ENCODE data around the gene KCNQ1.
A peak's percentile ranks its signal among the peaks of the same experiment; 100 is the strongest.

KCNQ1 gene

DNA sequence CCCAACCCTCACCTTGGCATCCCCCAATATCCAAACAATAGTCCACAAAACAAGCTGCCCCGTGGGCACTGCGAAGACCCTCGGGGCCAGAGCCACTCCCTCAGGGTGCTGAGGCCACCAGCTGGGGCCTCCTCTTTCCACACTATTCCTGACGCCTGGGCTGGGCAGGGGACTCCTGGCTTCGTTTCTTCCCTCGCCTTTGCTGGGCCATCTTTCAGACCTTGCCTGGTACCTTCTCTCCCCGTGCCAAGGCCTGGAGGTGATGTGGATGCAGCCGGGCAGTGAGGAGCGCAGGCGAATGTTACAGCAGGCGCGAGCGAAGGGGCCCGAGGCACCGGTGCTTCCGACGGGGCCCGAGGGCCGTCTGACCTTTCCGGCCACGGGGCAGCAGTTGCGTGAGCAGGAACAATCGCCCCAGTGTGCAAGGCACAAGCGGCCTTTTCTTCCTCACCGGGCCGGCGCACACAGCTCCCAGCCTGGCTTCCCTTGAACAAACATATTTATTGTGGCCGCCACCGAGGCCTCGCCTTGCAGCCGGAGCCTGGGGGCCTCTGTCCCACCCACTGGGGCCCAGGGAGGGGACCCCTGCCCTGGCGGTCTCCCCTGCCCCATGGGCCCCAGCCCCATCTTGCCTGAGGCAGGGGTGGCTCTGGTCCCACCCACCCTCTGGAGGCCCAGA lies 287.6 kb downstream of the KCNQ1 start:
- DNase-seq (ENCODE audit: low read depth, low spot score): no peak

DNA sequence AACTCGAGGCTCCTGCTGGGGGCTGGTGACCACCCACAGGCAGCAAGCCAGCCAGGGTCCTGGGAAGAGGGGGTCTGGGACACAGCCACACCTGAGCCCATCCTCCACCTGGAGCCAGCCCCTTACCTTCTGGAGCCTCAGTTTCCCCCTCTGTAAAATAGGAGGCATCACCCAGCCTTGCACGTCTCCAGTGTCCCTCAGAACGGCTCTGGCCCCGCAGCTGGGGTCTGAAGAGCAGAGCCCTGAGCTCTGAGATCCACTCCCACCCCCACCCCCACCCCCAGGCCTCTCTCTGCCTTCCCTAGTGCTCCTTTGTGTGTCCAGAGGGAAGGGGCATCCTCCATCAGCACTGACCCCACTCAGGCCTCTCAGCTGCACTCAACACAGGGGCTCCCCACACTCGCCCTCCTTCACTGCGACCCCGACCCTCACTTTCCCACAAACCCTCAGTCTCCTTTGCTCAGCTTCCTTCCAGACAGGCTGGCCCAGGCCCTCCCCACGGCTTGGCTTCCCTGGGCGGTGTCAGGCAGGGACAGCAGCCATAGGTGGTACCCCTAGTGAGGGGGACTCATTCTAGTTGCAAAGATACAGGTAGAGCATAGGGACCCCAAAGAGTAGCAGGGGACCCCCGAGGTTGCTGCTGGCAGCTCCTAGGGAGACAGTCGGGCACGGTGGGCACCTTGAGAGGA lies 288.3 kb downstream of the KCNQ1 start:
- no peak for DNase-seq (ENCODE audit: low read depth, low spot score)

DNA sequence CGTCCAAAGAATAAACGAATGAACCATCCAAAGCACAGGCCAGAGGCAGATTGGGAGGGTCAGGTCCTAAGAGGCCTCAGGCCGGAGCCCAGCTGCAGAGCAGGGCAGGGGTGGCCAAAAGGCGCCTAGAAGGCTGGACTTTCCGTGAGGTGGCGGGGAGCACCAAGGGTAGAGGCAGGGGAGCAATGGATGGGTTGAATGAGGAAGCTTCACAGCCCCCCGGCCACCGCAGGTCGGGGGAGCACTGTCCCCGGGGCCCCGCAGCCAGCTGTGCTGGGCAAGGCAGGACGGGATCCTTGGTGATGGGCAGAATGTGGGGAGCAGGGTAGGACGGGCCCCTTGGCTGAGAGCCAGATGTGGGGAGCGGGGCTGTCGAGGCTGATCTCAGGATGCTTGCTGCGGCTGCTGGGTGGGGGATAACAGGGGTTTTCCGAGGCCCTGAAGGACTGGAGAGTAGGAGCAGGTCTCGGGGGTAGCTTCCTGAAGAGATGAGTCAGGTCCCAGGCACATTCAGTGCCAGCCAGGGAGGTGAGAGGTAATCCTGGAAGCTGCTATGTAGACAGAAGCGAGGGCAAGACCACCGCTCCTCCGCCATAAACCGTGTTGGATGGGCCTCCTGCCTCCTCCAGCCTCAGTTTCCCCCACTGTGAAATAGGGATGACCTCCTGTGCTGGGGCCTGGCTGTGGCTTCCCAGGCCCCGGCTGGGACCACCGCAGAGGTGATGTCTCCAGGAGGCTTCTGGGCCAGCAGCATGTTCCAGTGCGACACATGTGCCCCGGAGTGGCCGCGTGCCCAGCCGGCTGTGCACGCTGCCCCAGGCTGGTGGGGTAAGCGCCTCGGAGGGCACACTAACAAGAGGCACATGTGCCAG lies 289.6 kb downstream of the KCNQ1 start:
- no peak for DNase-seq (ENCODE audit: low read depth, low spot score)

DNA sequence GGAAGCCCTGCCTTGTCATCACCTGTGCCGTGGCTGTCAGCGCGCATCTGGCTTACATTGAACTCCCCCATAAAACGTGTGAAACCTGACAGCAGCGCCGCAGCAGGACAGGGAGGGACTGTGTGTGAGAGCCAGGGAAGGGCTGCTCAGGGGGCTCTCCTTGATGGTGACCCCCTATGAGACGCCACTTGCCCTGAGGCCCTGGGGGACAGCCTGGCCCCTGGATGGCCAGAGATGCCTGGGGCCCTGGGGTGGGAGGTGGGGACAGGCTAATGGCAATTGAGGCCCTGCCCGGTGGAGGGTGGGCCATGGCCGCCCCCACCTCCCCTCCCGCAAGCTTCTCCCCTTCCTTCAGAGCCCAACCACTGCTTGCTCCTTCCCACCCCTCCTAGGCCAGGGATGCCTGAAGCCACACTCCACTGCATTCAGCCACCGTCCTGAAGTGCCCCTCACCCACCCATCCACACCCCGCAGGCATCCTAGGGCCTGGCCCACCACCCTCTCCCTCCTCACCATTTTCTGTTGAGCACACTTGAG lies 290.3 kb downstream of the KCNQ1 start:
- DNase-seq (ENCODE audit: low read depth, low spot score): no peak

DNA sequence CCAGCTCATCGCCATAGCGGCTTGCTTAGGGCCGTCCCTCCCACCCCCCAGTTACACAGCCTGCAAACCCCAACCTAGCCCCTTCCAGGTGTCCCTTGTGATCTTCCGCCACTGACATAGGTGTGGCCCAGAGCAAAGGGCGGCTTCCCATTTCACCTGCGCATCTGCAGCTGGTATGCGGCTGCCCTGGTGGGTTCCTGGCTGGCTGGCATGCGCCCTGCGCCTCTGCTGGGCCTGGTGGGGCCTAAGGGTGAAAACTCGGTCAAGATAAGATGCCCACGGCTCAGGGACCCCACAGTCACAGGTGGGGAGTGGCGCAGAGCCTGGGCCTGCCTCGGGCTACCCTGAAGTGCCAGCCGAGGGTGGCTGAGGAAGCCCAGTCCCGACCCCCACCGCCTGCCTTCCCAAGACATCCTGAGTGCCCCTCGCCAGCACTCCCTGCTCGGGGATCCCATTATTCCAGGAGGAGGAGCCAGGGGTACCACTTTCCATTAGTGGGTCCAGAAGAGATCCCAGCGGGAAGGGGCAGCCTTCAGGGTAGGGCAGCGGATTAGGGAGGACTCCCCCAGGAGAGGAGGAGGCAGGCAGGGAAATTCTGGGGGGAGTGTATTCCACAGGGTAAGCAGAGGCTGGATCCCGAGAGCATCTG lies 291.9 kb downstream of the KCNQ1 start:
- no peak for DNase-seq (ENCODE audit: low read depth, low spot score)

DNA sequence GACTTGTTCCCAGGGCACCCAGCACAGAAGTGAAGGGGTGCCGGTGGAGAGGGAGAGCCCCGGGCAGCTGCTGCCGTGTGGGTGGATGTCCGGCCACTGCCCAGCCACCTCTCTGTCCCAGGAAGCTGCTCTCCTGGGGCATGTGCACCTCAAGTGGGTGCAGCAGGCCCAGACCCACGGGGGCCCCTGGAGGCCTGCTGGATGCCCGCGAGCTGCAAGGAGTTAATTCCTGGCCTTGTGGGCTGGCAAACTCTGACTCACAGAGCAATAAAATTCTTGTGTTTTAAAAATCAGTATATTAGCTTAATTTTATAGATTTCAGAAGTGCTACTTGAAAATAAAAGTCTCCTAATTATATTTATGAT lies 292.4 kb downstream of the KCNQ1 start:
- DNase-seq (ENCODE audit: low read depth, low spot score): no peak

DNA sequence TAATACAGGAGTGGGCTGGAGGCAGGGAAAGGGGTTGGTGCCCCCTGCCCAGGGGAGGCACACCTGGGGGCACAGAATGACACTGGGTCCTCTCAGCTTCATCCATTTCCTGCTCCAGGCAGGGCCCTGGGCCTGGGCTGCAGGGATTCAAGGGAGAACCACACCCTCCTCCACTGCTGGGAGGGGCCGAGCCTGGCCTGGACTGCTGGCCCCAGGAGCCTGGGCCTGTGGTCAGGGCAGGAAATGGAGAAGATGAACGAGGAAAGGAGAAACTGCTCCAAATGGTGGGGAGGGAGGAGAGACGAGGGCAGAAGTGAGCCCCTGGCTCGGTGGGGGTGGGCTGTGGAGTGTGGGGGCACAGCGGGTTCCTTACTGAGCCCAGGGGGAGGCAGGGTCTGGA lies 293.1 kb downstream of the KCNQ1 start:
- no peak for DNase-seq (ENCODE audit: low read depth, low spot score)

DNA sequence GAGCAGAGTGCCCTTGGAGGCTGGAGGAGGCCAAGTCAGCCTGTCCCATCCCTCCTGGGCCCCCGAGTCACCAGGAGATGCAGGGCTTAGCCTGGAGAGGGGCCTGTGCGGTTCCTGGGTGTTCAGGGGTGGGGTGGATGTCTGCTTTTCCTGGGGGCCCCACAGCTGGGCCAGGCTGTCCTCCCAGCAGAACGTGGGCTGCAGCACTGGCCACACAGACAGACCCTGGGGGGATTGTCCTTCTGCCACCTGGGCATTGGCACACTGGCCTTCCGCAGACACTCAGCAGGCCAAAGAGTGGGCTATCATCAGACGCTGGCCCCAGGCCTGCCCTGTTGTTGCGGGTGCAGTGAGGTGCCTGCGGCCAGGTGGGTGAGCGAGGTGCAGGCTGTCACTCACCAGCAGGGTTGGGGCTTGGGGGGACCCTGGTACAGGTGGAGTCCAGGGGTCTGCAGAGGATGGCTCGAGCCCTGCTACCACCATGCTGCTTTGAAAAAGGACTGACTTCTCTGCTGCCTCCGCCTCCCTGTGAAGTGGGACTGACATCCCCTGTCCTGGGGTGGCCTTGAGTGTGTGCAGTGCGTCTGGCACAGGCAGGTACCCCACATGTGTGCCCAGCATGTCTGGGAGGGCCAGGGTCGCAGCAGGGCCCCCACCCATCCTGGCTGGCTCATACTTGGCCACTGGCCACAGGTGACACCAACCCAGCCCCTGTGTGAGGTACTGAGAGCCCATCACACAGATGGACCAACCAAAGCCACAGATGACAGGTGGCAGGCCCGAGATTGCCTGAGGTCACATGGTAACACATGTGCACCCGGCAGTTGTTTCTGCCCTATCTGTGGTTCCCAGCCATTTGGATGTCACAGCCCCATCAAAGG lies 294.0 kb downstream of the KCNQ1 start:
- DNase-seq (ENCODE audit: low read depth, low spot score): no peak

DNA sequence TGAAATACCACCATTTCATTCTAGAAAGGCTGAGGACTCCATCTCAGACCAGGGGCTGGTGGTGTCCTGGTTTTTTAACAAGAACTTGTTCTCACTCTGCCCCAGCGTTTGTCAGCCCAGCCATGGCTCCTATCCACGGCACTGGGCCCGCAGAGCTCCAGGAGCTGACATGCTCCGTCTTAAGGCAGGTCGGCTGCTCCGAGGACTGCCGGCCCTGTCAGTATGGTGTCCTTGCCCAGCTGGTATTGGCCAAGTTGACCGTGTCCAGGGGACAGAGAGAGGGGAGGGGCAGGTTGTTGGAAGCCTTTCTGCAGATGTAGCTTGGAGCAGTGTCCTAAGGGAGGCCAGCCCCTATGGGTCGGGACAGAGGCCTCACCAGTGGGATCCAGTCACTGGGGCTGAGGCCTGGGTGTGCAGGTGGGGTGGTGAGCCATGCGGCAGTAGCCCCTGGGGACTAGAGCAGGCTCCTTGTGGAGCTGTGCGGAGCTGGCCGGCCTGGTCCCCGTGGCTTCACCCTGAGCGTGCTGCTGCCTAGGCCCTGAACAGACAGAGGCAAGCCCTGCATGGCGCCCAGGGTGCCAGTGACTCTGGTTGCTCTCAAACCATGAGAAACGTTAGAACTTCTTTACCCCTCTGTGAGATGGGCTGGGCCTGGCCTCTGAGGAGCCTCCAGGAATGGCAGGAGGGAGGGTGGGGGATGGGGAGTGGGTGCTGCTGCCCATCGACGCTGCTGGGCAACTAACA lies 294.9 kb downstream of the KCNQ1 start:
- no peak for DNase-seq (ENCODE audit: low read depth, low spot score)

DNA sequence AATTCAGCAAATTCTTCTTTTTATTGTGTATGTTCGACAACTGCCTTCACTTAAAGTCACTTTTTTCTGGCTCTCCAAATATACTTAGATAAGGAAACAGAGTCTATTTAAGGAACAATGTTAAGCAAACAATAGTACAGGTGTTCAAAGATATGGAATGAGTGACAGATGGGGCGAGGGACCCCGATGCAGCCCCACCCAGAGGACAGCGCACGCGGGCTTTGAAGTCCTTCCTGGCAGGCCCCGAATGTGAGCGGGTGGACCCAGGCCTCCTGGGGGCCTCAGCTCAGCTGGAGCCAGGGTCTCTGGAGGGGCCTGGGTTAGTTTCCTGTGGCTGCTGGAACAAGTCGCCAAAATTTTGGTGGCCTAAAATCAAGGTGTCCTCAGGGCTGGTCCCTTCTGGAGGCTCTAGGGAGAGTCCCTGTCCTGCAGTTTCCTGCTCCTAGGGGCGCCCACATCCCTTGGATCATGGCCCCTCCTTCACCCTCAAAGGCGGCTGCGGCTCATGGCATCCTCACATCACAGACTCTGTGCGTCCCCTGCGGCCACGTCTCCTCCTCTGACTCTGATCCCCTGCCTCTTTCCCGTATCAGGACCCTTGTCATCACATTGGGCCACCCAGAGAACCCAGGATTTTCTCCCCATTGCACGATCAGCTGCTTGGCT lies 295.6 kb downstream of the KCNQ1 start:
- DNase-seq (ENCODE audit: low read depth, low spot score): no peak

DNA sequence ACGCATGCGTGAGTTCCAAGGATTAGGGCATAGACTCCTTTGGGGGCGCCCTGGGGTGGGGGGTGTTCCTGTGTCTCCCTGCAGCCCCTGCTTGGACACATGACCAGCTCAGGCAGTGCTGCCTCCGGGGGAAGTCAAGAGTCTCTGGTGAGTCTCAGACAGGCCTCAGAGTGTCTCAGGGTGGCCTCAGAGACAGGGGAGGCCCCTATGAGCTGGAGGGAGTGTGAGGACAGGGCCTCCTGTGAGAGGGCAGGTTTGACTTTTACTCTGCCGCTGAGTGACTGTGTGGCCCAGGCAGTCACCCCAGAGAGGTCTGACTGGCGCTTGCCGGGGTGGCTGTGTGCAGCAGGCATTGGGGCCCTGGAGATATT lies 296.2 kb downstream of the KCNQ1 start:
- no peak for DNase-seq (ENCODE audit: low read depth, low spot score)

DNA sequence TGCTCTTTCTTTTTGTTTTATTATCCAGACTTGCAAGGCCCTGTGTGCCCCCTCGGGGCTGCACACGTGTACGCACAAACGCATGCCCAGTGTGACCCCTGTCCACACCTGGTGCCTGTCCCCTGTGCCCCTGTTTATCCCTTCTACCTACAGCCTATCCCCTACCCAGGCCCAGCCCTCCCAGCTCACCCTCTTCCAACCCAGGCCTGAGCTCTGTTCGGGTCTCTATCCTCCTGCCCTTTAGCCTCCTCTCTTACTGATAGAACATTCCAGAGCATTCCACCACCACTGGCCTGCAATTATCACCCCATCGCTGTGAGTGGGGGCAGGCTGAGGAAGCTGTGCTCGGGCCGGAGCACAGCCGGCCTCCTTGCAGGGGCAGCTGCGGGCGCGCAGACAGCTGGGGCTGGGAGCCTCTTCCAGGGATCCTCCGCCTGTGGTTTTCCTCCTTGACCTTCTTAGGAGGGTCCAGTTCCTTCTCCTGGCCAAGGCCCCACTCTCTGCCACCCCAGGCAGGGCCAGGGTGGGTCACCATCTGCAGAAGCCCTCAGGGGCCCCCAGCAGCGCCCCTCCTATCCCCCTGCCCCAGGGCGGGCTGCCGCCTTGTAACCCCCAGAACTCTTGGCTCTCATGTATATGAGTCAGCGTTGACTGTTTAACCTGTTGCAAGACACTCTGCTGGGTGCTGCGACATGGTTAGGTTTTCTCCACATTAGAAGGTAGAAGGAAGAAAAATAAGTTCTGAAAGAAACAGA lies 296.7 kb downstream of the KCNQ1 start:
- DNase-seq (ENCODE audit: low read depth, low spot score): peak; percentile 52

DNA sequence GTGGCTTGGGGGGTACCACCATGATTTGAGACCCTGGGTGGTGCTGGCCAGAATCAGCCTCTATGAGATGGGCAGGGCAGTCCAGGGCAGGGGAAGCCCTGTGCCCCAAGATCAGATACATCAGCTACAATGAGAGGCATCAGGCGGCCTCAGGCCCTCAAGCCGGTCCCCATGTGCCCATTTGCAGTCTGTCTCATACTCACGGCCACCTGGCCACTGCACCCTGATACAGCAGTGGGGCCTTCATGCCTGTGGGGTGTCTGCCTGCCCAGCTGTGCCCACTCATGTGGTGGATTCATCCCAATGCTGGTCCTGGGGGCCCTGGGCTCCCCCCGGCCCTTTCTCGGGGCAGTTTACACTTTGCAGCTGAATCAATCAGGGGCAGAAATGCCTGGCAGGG lies 297.4 kb downstream of the KCNQ1 start:
- DNase-seq (ENCODE audit: low read depth, low spot score): no peak

DNA sequence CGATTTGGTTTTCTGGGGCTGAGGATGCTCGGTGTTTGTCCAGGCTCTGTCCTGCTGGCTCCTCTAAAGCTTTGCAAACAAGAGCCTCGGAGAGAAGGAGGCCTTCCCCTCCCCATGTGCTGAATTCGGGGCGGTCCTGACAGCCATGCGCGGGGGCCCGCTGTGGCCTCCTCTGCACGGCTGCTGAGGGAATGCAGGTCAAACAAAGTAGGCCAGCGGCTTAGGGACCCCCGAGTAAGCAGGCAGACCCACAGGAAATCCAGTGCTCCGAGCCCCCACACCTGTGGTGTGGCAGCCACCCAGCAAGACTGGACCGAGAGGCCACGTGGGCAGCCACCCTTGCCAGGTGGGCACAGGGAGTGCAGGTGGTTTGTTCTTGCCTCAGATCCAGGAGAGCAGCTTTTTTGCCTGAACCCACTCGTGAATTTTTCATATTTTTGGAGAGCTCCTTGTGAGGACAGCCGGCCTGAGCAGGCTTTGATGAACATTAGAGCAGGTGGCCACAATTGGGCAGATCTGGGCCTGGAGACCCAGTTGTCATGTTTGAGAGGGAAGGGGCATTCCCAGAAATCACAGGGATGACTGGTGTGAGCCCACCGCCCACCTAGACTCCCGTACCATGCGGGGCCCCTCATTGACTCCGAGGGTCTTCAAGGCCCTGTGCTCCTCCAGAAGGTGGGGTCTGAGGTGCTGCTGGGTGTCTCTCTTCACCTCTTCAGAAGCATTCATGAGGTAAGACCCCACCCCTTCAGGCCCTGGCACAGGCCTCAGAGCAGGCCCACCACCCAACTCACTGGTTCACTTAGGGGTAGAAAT lies 298.0 kb downstream of the KCNQ1 start:
- no peak for DNase-seq (ENCODE audit: low read depth, low spot score)

DNA sequence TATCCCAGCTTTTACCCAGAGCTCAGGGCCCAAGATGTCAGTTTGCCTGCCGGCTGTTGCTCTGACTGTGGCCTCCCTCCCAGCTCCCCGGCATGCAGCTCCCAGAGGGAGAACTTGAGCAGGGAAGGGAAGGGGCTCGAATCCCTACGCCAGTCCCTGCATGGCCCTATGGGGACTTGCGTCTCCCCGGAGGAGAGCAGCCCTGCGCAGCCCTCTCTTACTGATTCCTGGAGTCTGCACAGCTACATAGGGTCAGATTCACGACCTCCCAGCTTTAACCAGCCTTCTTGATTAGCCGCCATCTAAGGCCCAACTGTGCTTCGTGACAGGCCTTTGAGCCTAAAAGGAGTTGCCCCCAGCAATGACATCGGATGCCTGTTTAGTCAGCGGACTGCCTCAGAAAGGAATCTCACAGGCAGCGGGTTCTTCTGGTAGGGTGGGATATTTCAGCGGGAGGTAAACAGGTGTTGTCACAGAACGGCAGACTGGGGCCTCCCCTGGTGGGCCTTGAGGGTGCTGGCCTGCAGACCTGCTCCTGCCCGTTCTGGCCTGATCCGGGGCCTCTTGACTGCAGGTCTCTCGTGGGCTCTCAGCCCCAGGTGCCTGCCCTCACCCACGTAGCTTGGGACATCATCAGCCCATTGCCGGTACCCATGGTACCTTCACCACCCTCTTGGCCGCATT lies 298.8 kb downstream of the KCNQ1 start:
- DNase-seq (ENCODE audit: low read depth, low spot score): peak; percentile 89

DNA sequence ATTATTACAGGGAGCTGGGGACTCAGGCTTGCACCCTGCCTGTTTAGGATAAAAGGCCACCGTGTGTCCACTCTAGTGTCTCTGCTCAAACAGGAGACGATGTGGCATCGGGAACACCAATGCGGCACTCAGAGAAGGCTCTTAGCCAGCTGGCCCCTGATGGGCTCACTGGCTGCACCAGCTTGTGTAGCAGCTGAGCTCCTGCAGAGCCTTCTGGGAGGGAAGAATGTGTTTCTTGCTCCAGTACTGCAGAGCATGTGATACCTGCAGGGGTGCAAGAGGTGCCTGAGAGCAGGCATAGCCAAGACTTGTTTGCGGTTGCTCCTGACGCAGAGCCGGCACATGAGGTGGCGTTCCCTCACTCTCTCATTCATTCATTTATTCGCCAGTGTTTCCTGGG lies 299.4 kb downstream of the KCNQ1 start:
- no peak for DNase-seq (ENCODE audit: low read depth, low spot score)

DNA sequence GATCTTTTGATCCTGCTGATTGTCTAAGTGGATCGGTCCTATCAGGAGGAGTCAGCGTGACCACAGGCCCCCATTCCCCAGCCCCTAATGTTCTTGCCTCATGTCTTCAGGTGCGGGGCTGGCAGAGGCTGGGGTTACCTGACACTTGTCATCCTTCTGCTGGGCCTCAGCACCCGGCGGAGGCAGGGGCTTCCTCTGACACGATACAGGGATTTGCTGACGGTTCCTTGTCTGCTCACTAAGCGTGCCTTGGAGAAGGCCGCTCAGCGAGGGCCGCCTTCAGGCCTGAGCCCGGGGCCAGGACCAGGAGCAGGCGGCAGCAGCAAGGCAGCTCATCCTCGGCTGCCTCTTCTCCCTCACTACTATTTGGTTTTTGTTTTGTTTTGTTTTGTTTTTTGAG lies 300.7 kb downstream of the KCNQ1 start:
- DNase-seq (ENCODE audit: low read depth, low spot score): no peak
